ENCODE measurements around the gene EIF3K.
"Not testable (repeated sequence)": the region's sequence is repeated elsewhere in the genome, so short reads cannot be mapped to it uniquely, and the experiment has no call there.

Gene EIF3K

GRCh38 chr19:38619361-38620174 is 580 bp downstream of the EIF3K start:
- no peak for DNase-seq

- no peak for DNase-seq
These were observed 5.8 kb downstream of the EIF3K start for GRCh38 chr19:38624822-38625221.

- no peak for DNase-seq
These were observed 7.4 kb downstream of the EIF3K start for GRCh38 chr19:38626401-38626800.

- no peak for DNase-seq
These were observed 10.6 kb downstream of the EIF3K start for GRCh38 chr19:38629568-38629967.

GRCh38 chr19:38631301-38631700 is 12.3 kb downstream of the EIF3K start:
- DNase-seq = not testable (repeated sequence)

GRCh38 chr19:38631811-38632475 is 13.0 kb downstream of the EIF3K start:
- DNase-seq = not testable (repeated sequence)

- DNase-seq = no peak
These were observed 13.7 kb downstream of the EIF3K start for GRCh38 chr19:38632476-38633213.

GRCh38 chr19:38634757-38635482 is 15.9 kb downstream of the EIF3K start:
- DNase-seq = peak; percentile 37

- DNase-seq = no peak
These were observed 16.8 kb downstream of the EIF3K start for GRCh38 chr19:38635483-38636399.

GRCh38 chr19:38638461-38638860 is 19.5 kb downstream of the EIF3K start:
- DNase-seq = no peak

GRCh38 chr19:38639679-38640078 is 20.7 kb downstream of the EIF3K start:
- no peak for DNase-seq

GRCh38 chr19:38640368-38640767 is 21.4 kb downstream of the EIF3K start:
- no peak for DNase-seq

- DNase-seq = no peak
These were observed 23.2 kb downstream of the EIF3K start for GRCh38 chr19:38642176-38642575.

- DNase-seq = no peak
These were observed 25.7 kb downstream of the EIF3K start for GRCh38 chr19:38644719-38645118.

GRCh38 chr19:38647368-38647965 is 28.5 kb downstream of the EIF3K start, which contains the start of gene ACTN4:
ACTN4 (plus strand) TSS chr19:38647649; CDS start chr19:38647746, 97 bp downstream.
- peak; percentile 88 for DNase-seq

- no peak for DNase-seq
These were observed 29.2 kb downstream of the EIF3K start for GRCh38 chr19:38647966-38648768.

- no peak for DNase-seq
These were observed 29.8 kb downstream of the EIF3K start for GRCh38 chr19:38648769-38649304.

GRCh38 chr19:38649305-38650171 is 30.6 kb downstream of the EIF3K start:
- DNase-seq = peak; percentile 82

GRCh38 chr19:38650172-38650775 is 31.3 kb downstream of the EIF3K start:
- DNase-seq = no peak

All from NCI-H226 (cell line).